K562 (cell line): ENCODE data around the gene ADIPOR2. TPM values are rescaled to one million over a fixed set of nuclear protein-coding genes. Genes with fewer than 3 reads are reported as not detected.

Experiments used
- ATAC-seq: fragments of 200-7000 bp; cut with Tn5 transposase; 3 replicates; pipeline ENCODE4 v1.9.1; 2020; ENCODE audit warnings: moderate library complexity
- BruUV-seq: library from RNA; stranded (reverse); fragments of 400-500 nt; replicated peaks from 2 replicates; lab custom pipeline; 2021; lab: Mats Ljungman, UMichigan
- CTCF ChIA-PET: fragments of 300-600 bp; formaldehyde crosslinking; extraction: SDS; loops from one replicate; lab custom pipeline; 2021; ENCODE audit warnings: low intra/inter-chr PET ratio; lab: Yijun Ruan, JAX
- POLR2A ChIA-PET: fragments of 300-600, 350-650 bp; sonication (Branson Sonifier 250); formaldehyde crosslinking; extraction: SDS; loops from one replicate; lab custom pipeline; 2021; ENCODE audit warnings: antibody characterized with exemption, inconsistent platforms; lab: Yijun Ruan, JAX
- DNase-seq, 4 experiments: peaks; one replicate each; pipeline versions ENCODE4 v3.0.0 to v3.0.0-alpha.2; 2011 to 2018; ENCODE audit warnings: low spot score in 3 of 4, mixed read lengths in 3 of 4; ENCODE audit errors: extremely low read depth in 1 of 4
- FAIRE-seq: peaks from 2 replicates; lab custom pipeline; 2011; peaks lifted over from hg19 to GRCh38; lab: Jason Lieb, UNC
- H2AFZ ChIP-seq: 2 replicates; pipeline ENCODE4 v1.6.0; 2011; ENCODE audit warnings: low read depth, low read length, control low read depth, inconsistent platforms
- H3K27ac ChIP-seq: fragments of 200-600 bp; 3 replicates; pipeline ENCODE4 v1.8.0; 2011; ENCODE audit warnings: low read depth, mild to moderate bottlenecking, control low read depth, inconsistent platforms, low read length, moderate library complexity, mixed read lengths; ENCODE audit errors: extremely low read depth
- H3K27me3 ChIP-seq, 2 experiments: fragments of 300-600 bp in 1 of 2; 2 replicates in 1 of 2; 3 replicates in 1 of 2; pipeline versions ENCODE4 v1.6.0 to v1.8.0; 2011; ENCODE audit warnings: inconsistent platforms in 2 of 2, low read length in 2 of 2, mild to moderate bottlenecking in 1 of 2, mixed read lengths in 1 of 2, moderate library complexity in 1 of 2; ENCODE audit not compliant: control insufficient read depth in 2 of 2, insufficient read depth in 2 of 2
- H3K36me3 ChIP-seq: fragments of 300-600 bp; 3 replicates; pipeline ENCODE4 v1.8.0; 2011; ENCODE audit warnings: mild to moderate bottlenecking, low read length, inconsistent platforms; ENCODE audit not compliant: control insufficient read depth, insufficient read depth
- H3K4me1 ChIP-seq, 2 experiments: fragments of 200-600 bp in 1 of 2; replicated peaks in 1 of 2; 2 replicates in 1 of 2; 3 replicates in 1 of 2; pipeline versions ENCODE4 v1.5.1 to v1.8.0; 2011; ENCODE audit warnings: inconsistent platforms in 2 of 2, low read length in 2 of 2, mild to moderate bottlenecking in 1 of 2, mixed read lengths in 1 of 2, moderate library complexity in 1 of 2; ENCODE audit not compliant: control insufficient read depth in 2 of 2, insufficient read depth in 2 of 2
- H3K4me2 ChIP-seq: 2 replicates; pipeline ENCODE4 v1.6.1; 2011; ENCODE audit warnings: low read length, control low read depth, inconsistent platforms, mixed read lengths; ENCODE audit not compliant: insufficient read depth
- H3K4me3 ChIP-seq: fragments of 200-600 bp; sonication (generic), shearing (Covaris generic); 2 replicates; pipeline ENCODE4 v1.5.1; 2016; ENCODE audit warnings: control low read depth, inconsistent platforms
- H3K79me2 ChIP-seq: fragments of 200-600 bp; 3 replicates; pipeline ENCODE4 v1.8.0; 2011; ENCODE audit warnings: low read length, inconsistent platforms; ENCODE audit not compliant: control insufficient read depth, insufficient read depth
- H3K9ac ChIP-seq, 2 experiments: 2 replicates each; pipeline versions ENCODE4 v1.6.0 to v1.6.1; 2011; ENCODE audit warnings: low read depth in 2 of 2, low read length in 2 of 2, control low read depth in 1 of 2, inconsistent platforms in 1 of 2, mild to moderate bottlenecking in 1 of 2, mixed read lengths in 1 of 2; ENCODE audit not compliant: insufficient read depth in 1 of 2
- H3K9me1 ChIP-seq: one replicate; pipeline ENCODE4 v1.6.0; 2011; ENCODE audit warnings: inconsistent platforms, mild to moderate bottlenecking, low read length, moderate library complexity; ENCODE audit not compliant: control insufficient read depth, insufficient read depth
- H3K9me3 ChIP-seq: replicated peaks from 2 replicates; pipeline ENCODE4 v1.5.1; 2011; ENCODE audit warnings: low read depth, low read length, inconsistent platforms; ENCODE audit not compliant: control insufficient read depth, insufficient read depth
- H4K20me1 ChIP-seq: replicated peaks from 2 replicates; pipeline ENCODE4 v1.6.1; 2011; ENCODE audit warnings: low read length, inconsistent platforms, mixed read lengths; ENCODE audit not compliant: control insufficient read depth, insufficient read depth
- CBX2 ChIP-seq: fragments of 200-600 bp; sonication (generic); IDR thresholded peaks from one replicate; pipeline ENCODE4 v1.6.1; 2012; ENCODE audit warnings: mild to moderate bottlenecking, low read length, inconsistent platforms; ENCODE audit not compliant: insufficient read depth, poor library complexity, severe bottlenecking
- DMBX1 ChIP-seq: fragments of 250-450 bp; sonication (Bioruptor Pico); IDR thresholded peaks from 2 replicates; pipeline ENCODE4 v1.8.0; 2022; ENCODE audit warnings: inconsistent platforms, mild to moderate bottlenecking, moderate library complexity, borderline replicate concordance
- HDAC6 ChIP-seq: IDR thresholded peaks from 2 replicates; pipeline ENCODE4 v1.6.1; 2012; ENCODE audit warnings: low read depth, mild to moderate bottlenecking, control low read depth, inconsistent platforms, low read length, moderate library complexity
- NELFE ChIP-seq: IDR thresholded peaks from 2 replicates; pipeline ENCODE4 v1.6.1; 2011; ENCODE audit warnings: mild to moderate bottlenecking; ENCODE audit not compliant: insufficient read depth, insufficient read length
- PCBP1 ChIP-seq: fragments of 200-400 bp; formaldehyde crosslinking; IDR thresholded peaks from 2 replicates; pipeline ENCODE4 v1.6.1; 2018; ENCODE audit warnings: mild to moderate bottlenecking, low read depth, low read length; ENCODE audit not compliant: poor library complexity, severe bottlenecking
- RBBP5 ChIP-seq: fragments of 200-600 bp; sonication (generic); IDR thresholded peaks from 2 replicates; pipeline ENCODE4 v1.6.1; 2012; ENCODE audit warnings: borderline replicate concordance, mild to moderate bottlenecking, low read length, control low read depth, inconsistent platforms; ENCODE audit not compliant: insufficient read depth, poor library complexity, severe bottlenecking
- RBM17 ChIP-seq: fragments of 200-400 bp; formaldehyde crosslinking; IDR thresholded peaks from 2 replicates; pipeline ENCODE4 v1.6.1; 2017; ENCODE audit warnings: low read depth, mild to moderate bottlenecking, low read length, borderline replicate concordance
- SOX6 ChIP-seq: fragments of 450-650 bp; IDR thresholded peaks from 2 replicates; pipeline ENCODE4 v1.6.1; 2014; ENCODE audit warnings: mild to moderate bottlenecking
- XRCC3 ChIP-seq: fragments of 450-650 bp; IDR thresholded peaks from 2 replicates; pipeline ENCODE4 v1.6.1; 2017; ENCODE audit warnings: mild to moderate bottlenecking, moderate library complexity
- ZNF431 ChIP-seq: sonication (generic); formaldehyde crosslinking; IDR thresholded peaks from 2 replicates; pipeline ENCODE4 v1.8.0; 2022; ENCODE audit warnings: mild to moderate bottlenecking, missing genetic modification reagents
- ZNF583 ChIP-seq: fragments of 250-450 bp; sonication (Bioruptor Pico); IDR thresholded peaks from 2 replicates; pipeline ENCODE4 v1.4.0; 2020
- WGBS: fragments of 100-300 bp; shearing (Covaris generic); methylation state at CpG from one replicate; pipeline ENCODE4 v1.1.6; 2016; ENCODE audit warnings: low coverage, mixed read lengths; ENCODE audit not compliant: insufficient coverage; ENCODE audit errors: missing lambda C conversion rate; 5-methylcytosine and 5-hydroxymethylcytosine counted together
- in situ Hi-C: fragments of 300-500 bp; cut with MboI; formaldehyde crosslinking; loops from 4 replicates; pipeline ENCODE4 v1.15.0; 2018; ENCODE audit warnings: inconsistent platforms, mixed read lengths
- intact Hi-C: fragments of 100-400 bp; cut with micrococcal nuclease; formaldehyde crosslinking; loops from 2 replicates; pipeline ENCODE4 v1.14.2; 2022
- polyA plus RNA-seq, 8 experiments: library from polyadenylated mRNA; depleted of rRNA in 4 of 8; stranded (reverse) in 5 of 8; unstranded in 3 of 8; fragments of >200 nt; fragmentation: Nextera tagmentation in 2 of 8; fragmentation: Illumina TruSeq in 1 of 8; extraction: Ambion mirVana in 2 of 8; extraction: Trizol in 1 of 8; gene quantifications; 2 replicates each; pipeline versions ENCODE4 v1.2.1 to v1.2.3, GENCODE V29; 2011 to 2014; ENCODE audit warnings: inconsistent platforms in 1 of 8, missing spikeins in 1 of 8
- total RNA-seq, 7 experiments: library from RNA; depleted of rRNA in 6 of 7; stranded (reverse); fragments of >200 nt in 6 of 7; fragmentation: Illumina TruSeq in 2 of 7; extraction: Trizol in 2 of 7; gene quantifications; 2 replicates each; pipeline versions ENCODE4 v1.2.1 to v1.2.3, GENCODE V29; 2011 to 2021; ENCODE audit warnings: low replicate concordance in 1 of 7
- TF ChIP-seq, protein P1 (sequence below): fragments of 450-650 bp; IDR thresholded peaks from 2 replicates; pipeline ENCODE4 v1.6.1; 2017; ENCODE audit warnings: antibody characterized with exemption
- TF ChIP-seq, protein P2 (sequence below): IDR thresholded peaks from 2 replicates; pipeline ENCODE4 v1.6.1; 2011; ENCODE audit warnings: borderline replicate concordance, low read depth, mild to moderate bottlenecking, moderate library complexity, low read length; ENCODE audit not compliant: insufficient read depth, poor library complexity, severe bottlenecking
- TF ChIP-seq, protein P3 (sequence below): fragments of 250-450 bp; sonication (Bioruptor Pico); IDR thresholded peaks from 2 replicates; pipeline ENCODE4 v1.5.0; 2021; ENCODE audit warnings: mild to moderate bottlenecking, moderate library complexity

ADIPOR2 gene
- total and polyA plus RNA-seq, 9 of the 15 experiments (the other 6 are each of a cell fraction or from before 2014, with no cell fraction given), result 10.9 to 63.5 (median 46.0) TPM

DNA sequence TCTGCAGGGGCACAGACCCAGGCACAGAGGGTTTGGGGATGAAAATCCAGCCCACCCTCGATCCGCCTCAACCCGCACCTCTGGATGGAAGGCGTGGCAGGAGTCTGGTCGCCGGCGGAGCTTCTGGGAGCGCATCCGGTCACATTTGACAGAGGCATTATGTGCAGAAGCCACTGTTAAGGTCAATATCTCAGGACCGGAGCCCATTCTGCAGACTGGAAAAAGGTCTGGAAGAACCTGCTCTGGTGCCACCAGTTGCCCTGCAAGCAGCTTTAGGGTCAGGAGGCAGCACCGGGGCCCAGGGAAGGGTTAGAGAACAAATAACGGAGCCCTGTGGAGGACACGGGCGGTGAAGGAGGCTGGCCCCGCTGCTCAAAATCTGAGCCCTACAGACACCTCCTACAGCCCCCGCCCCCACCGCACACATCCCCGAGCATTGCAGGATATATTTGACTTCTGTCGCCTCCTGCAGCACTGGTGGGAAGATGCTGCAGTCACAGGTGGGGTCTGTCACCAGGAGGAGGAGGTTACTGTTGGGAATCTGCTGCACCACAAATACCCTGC lies 104.4 kb downstream of the ADIPOR2 start:
- Histone ChIP-seq H3K9me3 (no peaks in the 10 kb centered on the region), H3K4me2 (0 out of 2 replicates have a peak overlapping the region, but pooled peaks have one; percentile 60), H3K36me3 (no peaks in the 10 kb centered on the region), H3K9ac (peak overlapping the region in 1 of 2 experiments; percentile 36; a peak in 1 of 4 replicates), H2AFZ (peak overlapping the region; percentile 70; the same call in 1 of the 2 replicates), H3K4me3 (no peak overlapping the region), H4K20me1 (no peaks in the 10 kb centered on the region; the same call in 1 of the 2 replicates), H3K4me1 (peaks cover 0 to 42% of the 10 kb centered on the region in 2 experiments; a peak in 4 of 5 replicates), H3K27ac (no peak overlapping the region), H3K27me3 (no peaks in the 10 kb centered on the region), H3K9me1 (no peaks in the 10 kb centered on the region), H3K79me2 (no peaks in the 10 kb centered on the region)
- in situ Hi-C loops, result no loop called here
- CTCF ChIA-PET, result interaction anchor here (1.5 to 3.4 kb wide), 3 partner anchors 145 to 787 kb away, joined by 4 to 44 read pairs (median 6); no protein-coding TSS in a partner anchor
- no peak for FAIRE-seq
- BruUV-seq, result no TSS peak
- POLR2A ChIA-PET, result no interaction called here
- intact Hi-C loops, result loop anchor here (10.0 kb wide), 1 partner anchor 239 kb away; no protein-coding TSS in a partner anchor
- 59% methylated on average over 15 of the region's 19 CpGs for WGBS
- no peak for ATAC-seq
- no peak for DNase-seq
- TF ChIP-seq ZNF431 (no peak), NELFE (no peak), RBM17 (no peak), PCBP1 (no peak), SOX6 (no peak), CBX2 (no peak), XRCC3 (no peak), HDAC6 (no peak), ZNF583 (no peak), RBBP5 (no peak), DMBX1 (no peak)
- TF ChIP-seq, protein P1, sequence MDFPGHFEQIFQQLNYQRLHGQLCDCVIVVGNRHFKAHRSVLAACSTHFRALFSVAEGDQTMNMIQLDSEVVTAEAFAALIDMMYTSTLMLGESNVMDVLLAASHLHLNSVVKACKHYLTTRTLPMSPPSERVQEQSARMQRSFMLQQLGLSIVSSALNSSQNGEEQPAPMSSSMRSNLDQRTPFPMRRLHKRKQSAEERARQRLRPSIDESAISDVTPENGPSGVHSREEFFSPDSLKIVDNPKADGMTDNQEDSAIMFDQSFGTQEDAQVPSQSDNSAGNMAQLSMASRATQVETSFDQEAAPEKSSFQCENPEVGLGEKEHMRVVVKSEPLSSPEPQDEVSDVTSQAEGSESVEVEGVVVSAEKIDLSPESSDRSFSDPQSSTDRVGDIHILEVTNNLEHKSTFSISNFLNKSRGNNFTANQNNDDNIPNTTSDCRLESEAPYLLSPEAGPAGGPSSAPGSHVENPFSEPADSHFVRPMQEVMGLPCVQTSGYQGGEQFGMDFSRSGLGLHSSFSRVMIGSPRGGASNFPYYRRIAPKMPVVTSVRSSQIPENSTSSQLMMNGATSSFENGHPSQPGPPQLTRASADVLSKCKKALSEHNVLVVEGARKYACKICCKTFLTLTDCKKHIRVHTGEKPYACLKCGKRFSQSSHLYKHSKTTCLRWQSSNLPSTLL, result no peak
- TF ChIP-seq, protein P2, sequence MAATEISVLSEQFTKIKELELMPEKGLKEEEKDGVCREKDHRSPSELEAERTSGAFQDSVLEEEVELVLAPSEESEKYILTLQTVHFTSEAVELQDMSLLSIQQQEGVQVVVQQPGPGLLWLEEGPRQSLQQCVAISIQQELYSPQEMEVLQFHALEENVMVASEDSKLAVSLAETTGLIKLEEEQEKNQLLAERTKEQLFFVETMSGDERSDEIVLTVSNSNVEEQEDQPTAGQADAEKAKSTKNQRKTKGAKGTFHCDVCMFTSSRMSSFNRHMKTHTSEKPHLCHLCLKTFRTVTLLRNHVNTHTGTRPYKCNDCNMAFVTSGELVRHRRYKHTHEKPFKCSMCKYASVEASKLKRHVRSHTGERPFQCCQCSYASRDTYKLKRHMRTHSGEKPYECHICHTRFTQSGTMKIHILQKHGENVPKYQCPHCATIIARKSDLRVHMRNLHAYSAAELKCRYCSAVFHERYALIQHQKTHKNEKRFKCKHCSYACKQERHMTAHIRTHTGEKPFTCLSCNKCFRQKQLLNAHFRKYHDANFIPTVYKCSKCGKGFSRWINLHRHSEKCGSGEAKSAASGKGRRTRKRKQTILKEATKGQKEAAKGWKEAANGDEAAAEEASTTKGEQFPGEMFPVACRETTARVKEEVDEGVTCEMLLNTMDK, result no peak
- TF ChIP-seq, protein P3, sequence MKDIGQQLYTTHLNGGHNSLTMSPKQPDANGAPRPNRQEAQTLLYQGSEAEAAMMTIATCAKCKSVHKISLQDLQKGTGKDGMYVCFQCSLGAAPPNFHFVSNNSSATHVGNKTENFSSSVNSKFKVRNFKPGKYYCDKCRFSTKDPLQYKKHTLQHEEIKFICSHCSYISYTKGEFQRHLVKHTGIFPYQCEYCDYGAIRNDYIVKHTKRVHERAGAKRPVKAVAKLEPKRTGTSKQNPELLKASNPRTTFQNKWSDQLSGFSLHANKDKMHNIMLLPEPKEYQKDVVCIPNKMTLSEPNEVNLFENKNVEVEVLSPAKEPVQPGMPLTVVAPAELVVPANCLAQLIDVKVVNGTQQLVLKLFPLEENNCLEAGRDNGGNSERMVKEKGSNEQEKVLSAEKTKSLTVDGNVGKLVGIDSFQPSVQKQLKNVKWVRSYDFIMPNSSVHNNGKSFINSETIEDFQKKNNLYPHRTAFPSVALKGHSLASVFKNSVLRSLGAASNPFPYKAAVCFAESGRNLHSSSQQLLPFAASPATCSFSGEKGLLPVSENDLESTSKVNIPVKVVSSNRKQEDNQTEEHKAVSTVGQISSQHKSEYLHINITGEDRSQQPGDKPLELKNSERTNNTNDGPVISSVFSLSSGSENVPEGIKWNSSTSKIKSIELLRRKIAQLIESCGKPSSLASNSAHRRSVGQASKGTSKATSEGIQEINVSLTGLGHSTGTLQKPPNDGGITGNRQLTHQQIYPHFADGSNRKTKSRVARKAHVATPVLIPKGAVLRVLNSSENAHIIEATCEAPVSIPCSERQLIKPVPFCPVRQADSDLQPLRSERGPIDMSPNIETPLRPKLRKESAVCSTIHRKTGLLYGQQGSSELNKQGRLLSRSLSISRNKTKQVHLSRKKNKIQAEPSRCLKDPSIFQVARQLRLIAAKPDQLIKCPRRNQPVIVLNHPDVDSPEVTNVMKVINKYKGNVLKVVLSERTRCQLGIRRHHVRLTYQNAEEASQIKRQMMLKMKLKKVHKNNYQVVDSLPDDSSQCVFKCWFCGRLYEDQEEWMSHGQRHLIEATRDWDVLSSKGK (CRISPR knock-in tag), result no peak
